ENCODE results near the gene SEPTIN10. TPM values are rescaled to one million over a fixed set of nuclear protein-coding genes. Genes with fewer than 3 reads are reported as not detected.

Gene SEPTIN10
- total RNA-seq, 1 donor from 2014 or later = 160 TPM

DNA sequence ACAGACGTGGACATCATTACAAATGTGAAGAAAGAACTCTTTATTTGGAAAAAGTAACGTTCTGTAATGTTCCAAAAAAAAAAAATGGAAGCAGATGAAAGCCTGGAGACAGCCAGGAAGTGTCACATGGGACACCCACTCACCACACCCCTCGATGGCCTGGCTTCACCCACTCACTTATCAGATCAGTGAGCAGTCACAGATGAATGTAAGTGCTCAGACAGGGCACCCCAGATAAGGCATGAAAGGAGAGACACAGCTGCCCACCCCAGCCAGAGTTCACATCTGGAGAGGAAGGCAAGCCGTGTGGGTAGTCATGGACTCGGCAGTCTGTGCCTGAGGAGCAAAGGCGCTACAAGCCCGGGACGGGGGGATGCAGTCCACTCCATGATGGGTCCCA, 105.2 kb downstream of the SEPTIN10 start:
- DNase-seq (ENCODE audit: low spot score) = no peak
- no peaks in the 10 kb centered on the region for H3K79me2 ChIP-seq (ENCODE audit: low read depth)
- H3K27ac ChIP-seq = no peak overlapping the region
- no peak overlapping the region for H3K27ac Mint-ChIP-seq
- H3K27me3 Mint-ChIP-seq (ENCODE audit: insufficient read depth, low read depth) = peaks cover 13% of the 10 kb centered on the region
- H3K4me1 Mint-ChIP-seq = peaks cover 16% of the 10 kb centered on the region
- no peaks in the 10 kb centered on the region for H3K27me3 ChIP-seq
- TF ChIP-seq EZH2phosphoT487 (IDR thresholded peaks at IDR 0.05) = no peak
- no peak for TF ChIP-seq EZH2 (IDR thresholded peaks at IDR 0.05)
- TF ChIP-seq, protein P1, sequence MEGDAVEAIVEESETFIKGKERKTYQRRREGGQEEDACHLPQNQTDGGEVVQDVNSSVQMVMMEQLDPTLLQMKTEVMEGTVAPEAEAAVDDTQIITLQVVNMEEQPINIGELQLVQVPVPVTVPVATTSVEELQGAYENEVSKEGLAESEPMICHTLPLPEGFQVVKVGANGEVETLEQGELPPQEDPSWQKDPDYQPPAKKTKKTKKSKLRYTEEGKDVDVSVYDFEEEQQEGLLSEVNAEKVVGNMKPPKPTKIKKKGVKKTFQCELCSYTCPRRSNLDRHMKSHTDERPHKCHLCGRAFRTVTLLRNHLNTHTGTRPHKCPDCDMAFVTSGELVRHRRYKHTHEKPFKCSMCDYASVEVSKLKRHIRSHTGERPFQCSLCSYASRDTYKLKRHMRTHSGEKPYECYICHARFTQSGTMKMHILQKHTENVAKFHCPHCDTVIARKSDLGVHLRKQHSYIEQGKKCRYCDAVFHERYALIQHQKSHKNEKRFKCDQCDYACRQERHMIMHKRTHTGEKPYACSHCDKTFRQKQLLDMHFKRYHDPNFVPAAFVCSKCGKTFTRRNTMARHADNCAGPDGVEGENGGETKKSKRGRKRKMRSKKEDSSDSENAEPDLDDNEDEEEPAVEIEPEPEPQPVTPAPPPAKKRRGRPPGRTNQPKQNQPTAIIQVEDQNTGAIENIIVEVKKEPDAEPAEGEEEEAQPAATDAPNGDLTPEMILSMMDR (IDR thresholded peaks at IDR 0.05) = no peak
- no peaks in the 10 kb centered on the region for H3F3A ChIP-seq (ENCODE audit: low read depth)
- no peaks in the 10 kb centered on the region for H3K36me3 Mint-ChIP-seq
- no peak overlapping the region for H3K4me3 Mint-ChIP-seq
- no peaks in the 10 kb centered on the region for H3K4me1 ChIP-seq
- H3K9ac ChIP-seq = no peak overlapping the region
- H3K9me3 Mint-ChIP-seq = peaks cover 5% of the 10 kb centered on the region
- no peaks in the 10 kb centered on the region for H4K20me1 ChIP-seq (ENCODE audit: low read depth)
- no peak overlapping the region for H3K4me2 ChIP-seq
- no peak overlapping the region for H2AFZ ChIP-seq (replicated peaks)
- H3K4me3 ChIP-seq = no peak overlapping the region
- no peaks in the 10 kb centered on the region for H3K9me3 ChIP-seq (ENCODE audit: low read depth)
- H3K36me3 ChIP-seq = no peaks in the 10 kb centered on the region

DNA sequence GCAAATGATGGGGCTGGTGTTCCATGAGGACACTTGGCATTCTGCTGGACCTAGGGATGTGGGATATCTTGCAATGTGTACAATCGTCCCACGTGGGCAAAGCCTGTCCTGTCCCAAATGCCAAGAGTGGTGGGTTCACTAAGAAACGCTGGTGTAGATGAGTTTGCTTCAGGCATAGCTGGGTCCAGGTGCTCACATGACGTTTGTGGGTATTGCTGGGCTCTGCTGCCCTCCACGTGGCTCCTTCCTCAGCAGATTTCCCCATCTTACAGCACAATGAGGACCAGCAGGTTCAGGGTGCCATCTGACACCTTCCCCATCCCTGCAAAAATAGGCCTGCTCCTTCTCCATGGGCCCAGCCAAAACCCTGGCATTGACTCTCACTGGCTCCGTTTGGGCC, 105.9 kb downstream of the SEPTIN10 start:
- Histone ChIP-seq H4K20me1 (ENCODE audit: low read depth) (no peaks in the 10 kb centered on the region), H3K4me2 (no peak overlapping the region), H3F3A (ENCODE audit: low read depth) (no peaks in the 10 kb centered on the region), H3K36me3 (no peaks in the 10 kb centered on the region), H3K4me3 (no peak overlapping the region), H3K9ac (no peak overlapping the region), H3K9me3 (ENCODE audit: low read depth) (no peaks in the 10 kb centered on the region), H3K4me1 (no peaks in the 10 kb centered on the region), H3K79me2 (ENCODE audit: low read depth) (no peaks in the 10 kb centered on the region), H2AFZ (replicated peaks) (no peak overlapping the region), H3K27ac (no peak overlapping the region), H3K27me3 (no peaks in the 10 kb centered on the region)
- Mint-ChIP-seq H3K27me3 (ENCODE audit: insufficient read depth, low read depth) (peaks cover 11% of the 10 kb centered on the region), H3K4me1 (peaks cover 17% of the 10 kb centered on the region), H3K36me3 (peaks cover 4% of the 10 kb centered on the region), H3K27ac (peak overlapping the region; percentile 57), H3K9me3 (peaks cover 7% of the 10 kb centered on the region), H3K4me3 (no peak overlapping the region)
- no peak for DNase-seq (ENCODE audit: low spot score)
- no peak for TF ChIP-seq EZH2phosphoT487 (IDR thresholded peaks at IDR 0.05)
- TF ChIP-seq, protein P1 (IDR thresholded peaks at IDR 0.05) = no peak
- TF ChIP-seq EZH2 (IDR thresholded peaks at IDR 0.05) = no peak

DNA sequence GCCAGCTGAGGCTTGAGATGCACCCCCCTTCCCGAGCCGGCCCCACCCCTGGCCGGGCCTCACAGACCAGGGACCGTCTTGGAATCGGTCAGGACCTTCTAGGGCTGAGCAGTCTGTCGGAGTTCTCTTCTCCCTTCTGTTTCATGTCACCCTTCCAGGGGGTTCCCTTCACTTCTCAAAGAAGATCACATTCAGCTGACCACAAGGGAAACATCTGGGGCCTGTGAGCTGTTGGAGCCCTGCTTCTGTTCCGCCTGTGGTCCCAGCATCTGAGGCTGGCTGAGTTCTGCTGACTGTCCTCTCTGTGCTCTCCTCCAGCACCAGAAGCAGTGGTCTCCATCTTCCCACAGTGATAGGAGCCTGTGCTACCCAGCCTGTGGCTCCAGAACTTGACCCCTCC, 106.5 kb downstream of the SEPTIN10 start:
- H3K4me2 ChIP-seq = no peak overlapping the region
- H3K27ac Mint-ChIP-seq = no peak overlapping the region
- no peaks in the 10 kb centered on the region for H3K27me3 ChIP-seq

More for the DNA sequence above, 106.5 kb downstream of the SEPTIN10 start:
- H2AFZ ChIP-seq (replicated peaks) = no peak overlapping the region
- no peaks in the 10 kb centered on the region for H3K36me3 ChIP-seq
- H3K27me3 Mint-ChIP-seq (ENCODE audit: insufficient read depth, low read depth) = peaks cover 11% of the 10 kb centered on the region
- no peak overlapping the region for H3K4me3 ChIP-seq
- H3K9me3 Mint-ChIP-seq = peaks cover 7% of the 10 kb centered on the region
- peaks cover 4% of the 10 kb centered on the region for H3K36me3 Mint-ChIP-seq
- no peak overlapping the region for H3K27ac ChIP-seq
- no peaks in the 10 kb centered on the region for H3F3A ChIP-seq (ENCODE audit: low read depth)
- no peak overlapping the region for H3K9ac ChIP-seq
- no peak overlapping the region for H3K4me3 Mint-ChIP-seq
- H3K4me1 Mint-ChIP-seq = peaks cover 23% of the 10 kb centered on the region
- TF ChIP-seq, protein P1 (IDR thresholded peaks at IDR 0.05) = no peak
- TF ChIP-seq EZH2 (IDR thresholded peaks at IDR 0.05) (no peak), EZH2phosphoT487 (IDR thresholded peaks at IDR 0.05) (no peak)
- no peaks in the 10 kb centered on the region for H3K4me1 ChIP-seq
- H3K79me2 ChIP-seq (ENCODE audit: low read depth) = no peaks in the 10 kb centered on the region
- no peaks in the 10 kb centered on the region for H4K20me1 ChIP-seq (ENCODE audit: low read depth)
- no peak for DNase-seq (ENCODE audit: low spot score)
- no peaks in the 10 kb centered on the region for H3K9me3 ChIP-seq (ENCODE audit: low read depth)

Data from neural progenitor cell (in vitro differentiated cells).